ENCODE data around the gene GGACT.

DNA sequence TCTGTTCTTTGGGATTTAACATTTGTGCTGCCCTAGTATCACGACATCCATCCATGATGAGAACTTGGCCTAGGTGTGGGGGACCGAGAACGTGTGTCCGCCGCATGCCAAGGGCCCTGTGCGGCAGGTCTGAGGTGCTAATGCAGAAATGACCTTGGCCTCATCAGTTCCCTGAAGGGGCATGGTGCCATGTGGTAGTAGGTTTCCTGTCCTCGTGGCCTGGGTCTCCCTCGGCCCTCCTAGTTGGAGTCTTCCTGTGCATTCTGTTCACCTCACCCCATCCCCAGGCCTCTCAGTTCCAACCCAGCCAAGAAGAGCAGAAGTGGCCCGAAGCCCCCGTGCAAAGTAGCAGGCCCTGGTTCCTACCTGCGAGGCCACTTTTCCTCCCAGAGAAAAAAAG is 59.8 kb downstream of the GGACT start:
- TF ChIP-seq, protein P1, sequence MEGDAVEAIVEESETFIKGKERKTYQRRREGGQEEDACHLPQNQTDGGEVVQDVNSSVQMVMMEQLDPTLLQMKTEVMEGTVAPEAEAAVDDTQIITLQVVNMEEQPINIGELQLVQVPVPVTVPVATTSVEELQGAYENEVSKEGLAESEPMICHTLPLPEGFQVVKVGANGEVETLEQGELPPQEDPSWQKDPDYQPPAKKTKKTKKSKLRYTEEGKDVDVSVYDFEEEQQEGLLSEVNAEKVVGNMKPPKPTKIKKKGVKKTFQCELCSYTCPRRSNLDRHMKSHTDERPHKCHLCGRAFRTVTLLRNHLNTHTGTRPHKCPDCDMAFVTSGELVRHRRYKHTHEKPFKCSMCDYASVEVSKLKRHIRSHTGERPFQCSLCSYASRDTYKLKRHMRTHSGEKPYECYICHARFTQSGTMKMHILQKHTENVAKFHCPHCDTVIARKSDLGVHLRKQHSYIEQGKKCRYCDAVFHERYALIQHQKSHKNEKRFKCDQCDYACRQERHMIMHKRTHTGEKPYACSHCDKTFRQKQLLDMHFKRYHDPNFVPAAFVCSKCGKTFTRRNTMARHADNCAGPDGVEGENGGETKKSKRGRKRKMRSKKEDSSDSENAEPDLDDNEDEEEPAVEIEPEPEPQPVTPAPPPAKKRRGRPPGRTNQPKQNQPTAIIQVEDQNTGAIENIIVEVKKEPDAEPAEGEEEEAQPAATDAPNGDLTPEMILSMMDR (conservative IDR thresholded peaks at IDR 0.05; ENCODE audit: low read depth in 2 of 2), result no peak
- TF ChIP-seq POLR2AphosphoS5 (IDR thresholded peaks at IDR 0.05; ENCODE audit: low read depth) (no peak), EZH2phosphoT487 (IDR thresholded peaks at IDR 0.05; ENCODE audit: unreplicated experiment) (no peak), EZH2 (IDR thresholded peaks at IDR 0.05; ENCODE audit: low read depth, unreplicated experiment) (no peak)
- TF ChIP-seq, protein P2, sequence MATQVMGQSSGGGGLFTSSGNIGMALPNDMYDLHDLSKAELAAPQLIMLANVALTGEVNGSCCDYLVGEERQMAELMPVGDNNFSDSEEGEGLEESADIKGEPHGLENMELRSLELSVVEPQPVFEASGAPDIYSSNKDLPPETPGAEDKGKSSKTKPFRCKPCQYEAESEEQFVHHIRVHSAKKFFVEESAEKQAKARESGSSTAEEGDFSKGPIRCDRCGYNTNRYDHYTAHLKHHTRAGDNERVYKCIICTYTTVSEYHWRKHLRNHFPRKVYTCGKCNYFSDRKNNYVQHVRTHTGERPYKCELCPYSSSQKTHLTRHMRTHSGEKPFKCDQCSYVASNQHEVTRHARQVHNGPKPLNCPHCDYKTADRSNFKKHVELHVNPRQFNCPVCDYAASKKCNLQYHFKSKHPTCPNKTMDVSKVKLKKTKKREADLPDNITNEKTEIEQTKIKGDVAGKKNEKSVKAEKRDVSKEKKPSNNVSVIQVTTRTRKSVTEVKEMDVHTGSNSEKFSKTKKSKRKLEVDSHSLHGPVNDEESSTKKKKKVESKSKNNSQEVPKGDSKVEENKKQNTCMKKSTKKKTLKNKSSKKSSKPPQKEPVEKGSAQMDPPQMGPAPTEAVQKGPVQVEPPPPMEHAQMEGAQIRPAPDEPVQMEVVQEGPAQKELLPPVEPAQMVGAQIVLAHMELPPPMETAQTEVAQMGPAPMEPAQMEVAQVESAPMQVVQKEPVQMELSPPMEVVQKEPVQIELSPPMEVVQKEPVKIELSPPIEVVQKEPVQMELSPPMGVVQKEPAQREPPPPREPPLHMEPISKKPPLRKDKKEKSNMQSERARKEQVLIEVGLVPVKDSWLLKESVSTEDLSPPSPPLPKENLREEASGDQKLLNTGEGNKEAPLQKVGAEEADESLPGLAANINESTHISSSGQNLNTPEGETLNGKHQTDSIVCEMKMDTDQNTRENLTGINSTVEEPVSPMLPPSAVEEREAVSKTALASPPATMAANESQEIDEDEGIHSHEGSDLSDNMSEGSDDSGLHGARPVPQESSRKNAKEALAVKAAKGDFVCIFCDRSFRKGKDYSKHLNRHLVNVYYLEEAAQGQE (IDR thresholded peaks at IDR 0.05; ENCODE audit: unreplicated experiment), result no peak
- TF ChIP-seq, protein P3, sequence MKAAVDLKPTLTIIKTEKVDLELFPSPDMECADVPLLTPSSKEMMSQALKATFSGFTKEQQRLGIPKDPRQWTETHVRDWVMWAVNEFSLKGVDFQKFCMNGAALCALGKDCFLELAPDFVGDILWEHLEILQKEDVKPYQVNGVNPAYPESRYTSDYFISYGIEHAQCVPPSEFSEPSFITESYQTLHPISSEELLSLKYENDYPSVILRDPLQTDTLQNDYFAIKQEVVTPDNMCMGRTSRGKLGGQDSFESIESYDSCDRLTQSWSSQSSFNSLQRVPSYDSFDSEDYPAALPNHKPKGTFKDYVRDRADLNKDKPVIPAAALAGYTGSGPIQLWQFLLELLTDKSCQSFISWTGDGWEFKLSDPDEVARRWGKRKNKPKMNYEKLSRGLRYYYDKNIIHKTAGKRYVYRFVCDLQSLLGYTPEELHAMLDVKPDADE (IDR thresholded peaks at IDR 0.05), result no peak

Data from GM23338 (cell line).